Heart right ventricle (tissue), 16 donors: ENCODE results near the gene NEDD4. TPM values are rescaled to one million over a fixed set of nuclear protein-coding genes. Genes with fewer than 3 reads are reported as not detected.
"Not testable (repeated sequence)": the region's sequence is repeated elsewhere in the genome, so short reads cannot be mapped to it uniquely, and the experiment has no call there.

Experiments used
- ATAC-seq, 8 donors: fragments of 200-7000 bp; cut with Tn5 transposase; one replicate each; pipeline ENCODE4 v1.9.1; 2020; ENCODE audit warnings: mild to moderate bottlenecking in 8 of 8, moderate library complexity in 8 of 8, moderate number of reproducible peaks in 1 of 8
- DNase-seq, 2 donors: peaks; one replicate each; pipeline ENCODE4 v3.0.0-alpha.2; 2020
- H3K27ac ChIP-seq, 10 donors: fragments of 200-600 bp; sonication (generic) in 2 of 10; one replicate each; pipeline versions ENCODE4 v1.5.0 to v1.8.0; 2020 to 2022; ENCODE audit warnings: mild to moderate bottlenecking in 3 of 10
- H3K27me3 ChIP-seq, 7 donors: fragments of 200-600 bp; one replicate each; pipeline ENCODE4 v1.8.0; 2021 to 2022; ENCODE audit warnings: mild to moderate bottlenecking in 2 of 7
- H3K36me3 ChIP-seq, 9 donors: fragments of 200-600 bp; sonication (generic) in 1 of 9; one replicate each; pipeline versions ENCODE4 v1.5.0 to v1.8.0; 2020 to 2022; ENCODE audit warnings: mild to moderate bottlenecking in 2 of 9
- H3K4me1 ChIP-seq, 9 donors: fragments of 200-600 bp; sonication (generic) in 1 of 9; one replicate each; pipeline versions ENCODE4 v1.5.0 to v1.8.0; 2020 to 2022; ENCODE audit warnings: mild to moderate bottlenecking in 4 of 9
- H3K4me3 ChIP-seq, 10 donors: fragments of 200-600 bp; sonication (generic) in 2 of 10; one replicate each; pipeline versions ENCODE4 v1.5.0 to v1.8.0; 2020 to 2022; ENCODE audit warnings: mild to moderate bottlenecking in 7 of 10, moderate library complexity in 2 of 10
- H3K9me3 ChIP-seq, 11 donors: fragments of 200-600 bp in 10 of 11; sonication (generic) in 2 of 11; one replicate each; pipeline versions ENCODE4 v1.5.0 to v1.8.0; 2013 to 2022; ENCODE audit warnings: mild to moderate bottlenecking in 2 of 11, control low read depth in 1 of 11, moderate library complexity in 1 of 11
- WGBS, 2 donors: extraction: QIAGEN DNeasy Blood & Tissue Kit; methylation state at CpG; one replicate each; pipeline ENCODE4 v1.1.7; 2013; ENCODE audit warnings: inconsistent platforms in 1 of 2; 5-methylcytosine and 5-hydroxymethylcytosine counted together
- intact Hi-C, 10 donors: fragments of 100-400 bp; cut with DNase I; formaldehyde crosslinking; loops; one replicate each; pipeline versions ENCODE4 v1.11.1 to v1.14.2; 2022
- polyA plus RNA-seq, 2 donors: library from polyadenylated mRNA; stranded (reverse); fragments of 200-250 nt; gene quantifications; one replicate each; pipeline ENCODE4 v1.2.3, GENCODE V29; 2013
- total RNA-seq, 10 donors: library from RNA; stranded (reverse); fragmentation: NEBNext Ultra II Directional in 3 of 10; extraction: Animal tissue kit (Norgen Biotek cat#: 25700) in 3 of 10; gene quantifications; one replicate each; pipeline versions ENCODE4 v1.2.1 to v1.2.4, GENCODE V29; 2021 to 2023
- TF ChIP-seq, protein P1 (sequence below), 9 donors: fragments of 200-600 bp; sonication (generic) in 2 of 9; IDR thresholded peaks; one replicate each; pipeline versions ENCODE4 v1.5.0 to v1.8.0; 2021 to 2022; ENCODE audit warnings: antibody characterized with exemption in 9 of 9, mild to moderate bottlenecking in 5 of 9, moderate library complexity in 1 of 9
- donor health status: Arrhythmogenic right ventricular cardiomyopathy.
- donor health status: ischemic (EF 13 %, LVEDD 7.1; RV severe dilation, severe dysfunction).
- donor health status: healthy with polysubstance abuse.
- donor health status: DM: no; HTN: yes; CAD: no.
- donor health status: DM: no; HTN: no; CAD: no.
- donor health status: ischemic (EF 25% LVEDD 6.9; RV normal size, moderate dysfunction).
- donor health status: ischemic (EF 25% LVEDD 5.7; RV mildly dilated, moderate dysfunction).
- donor health status: healthy.
- donor health status: DM: yes; HTN: yes; CAD: no.
- donor health status: Ischemic cardiomyopathy.
- donor health status: ischemic (EF 35%, LVEDD 5.7; RV mildly dilated, moderate dysfunction).
- donor health status: nonischemic (EF 11% LVEDD 7.7; RV severe dilation, severe dysfunction).
- donor health status: DM: yes; HTN: yes; CAD: no.
- donor health status: PGD.
- donor health status: ischemic (EF 29% LVEDD 5.4; RV normal size, mild dysfunction).
- donor health status: nonischemic (EF 23%, LVEDD 6.1; RV moderate dilation, normal function).

The NEDD4 gene
- total and polyA plus RNA-seq, 12 donors, result 3.5 to 11.5 (median 8.7) TPM

GRCh38 chr15:55827204-55827603, 166.2 kb downstream of the NEDD4 start:
- Histone ChIP-seq H3K27me3 (no peaks in the 10 kb centered on the region), H3K36me3 (peaks cover 0 to 39% (median 8%) of the 10 kb centered on the region in 9 donors), H3K9me3 (no peaks in the 10 kb centered on the region), H3K27ac (no peak overlapping the region), H3K4me3 (no peak overlapping the region), H3K4me1 (peaks cover 0 to 17% (median 6%) of the 10 kb centered on the region in 9 donors)
- ATAC-seq, result peak in 2 of 8 donors; percentile 36 to 39
- 70 to 84% methylated on average over 2 of the region's 2 CpGs for WGBS, 2 donors
- intact Hi-C loops, result no loop called here
- DNase-seq, result no peak
- TF ChIP-seq, protein P1, sequence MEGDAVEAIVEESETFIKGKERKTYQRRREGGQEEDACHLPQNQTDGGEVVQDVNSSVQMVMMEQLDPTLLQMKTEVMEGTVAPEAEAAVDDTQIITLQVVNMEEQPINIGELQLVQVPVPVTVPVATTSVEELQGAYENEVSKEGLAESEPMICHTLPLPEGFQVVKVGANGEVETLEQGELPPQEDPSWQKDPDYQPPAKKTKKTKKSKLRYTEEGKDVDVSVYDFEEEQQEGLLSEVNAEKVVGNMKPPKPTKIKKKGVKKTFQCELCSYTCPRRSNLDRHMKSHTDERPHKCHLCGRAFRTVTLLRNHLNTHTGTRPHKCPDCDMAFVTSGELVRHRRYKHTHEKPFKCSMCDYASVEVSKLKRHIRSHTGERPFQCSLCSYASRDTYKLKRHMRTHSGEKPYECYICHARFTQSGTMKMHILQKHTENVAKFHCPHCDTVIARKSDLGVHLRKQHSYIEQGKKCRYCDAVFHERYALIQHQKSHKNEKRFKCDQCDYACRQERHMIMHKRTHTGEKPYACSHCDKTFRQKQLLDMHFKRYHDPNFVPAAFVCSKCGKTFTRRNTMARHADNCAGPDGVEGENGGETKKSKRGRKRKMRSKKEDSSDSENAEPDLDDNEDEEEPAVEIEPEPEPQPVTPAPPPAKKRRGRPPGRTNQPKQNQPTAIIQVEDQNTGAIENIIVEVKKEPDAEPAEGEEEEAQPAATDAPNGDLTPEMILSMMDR (IDR thresholded peaks at IDR 0.05), result no peak

DNA sequence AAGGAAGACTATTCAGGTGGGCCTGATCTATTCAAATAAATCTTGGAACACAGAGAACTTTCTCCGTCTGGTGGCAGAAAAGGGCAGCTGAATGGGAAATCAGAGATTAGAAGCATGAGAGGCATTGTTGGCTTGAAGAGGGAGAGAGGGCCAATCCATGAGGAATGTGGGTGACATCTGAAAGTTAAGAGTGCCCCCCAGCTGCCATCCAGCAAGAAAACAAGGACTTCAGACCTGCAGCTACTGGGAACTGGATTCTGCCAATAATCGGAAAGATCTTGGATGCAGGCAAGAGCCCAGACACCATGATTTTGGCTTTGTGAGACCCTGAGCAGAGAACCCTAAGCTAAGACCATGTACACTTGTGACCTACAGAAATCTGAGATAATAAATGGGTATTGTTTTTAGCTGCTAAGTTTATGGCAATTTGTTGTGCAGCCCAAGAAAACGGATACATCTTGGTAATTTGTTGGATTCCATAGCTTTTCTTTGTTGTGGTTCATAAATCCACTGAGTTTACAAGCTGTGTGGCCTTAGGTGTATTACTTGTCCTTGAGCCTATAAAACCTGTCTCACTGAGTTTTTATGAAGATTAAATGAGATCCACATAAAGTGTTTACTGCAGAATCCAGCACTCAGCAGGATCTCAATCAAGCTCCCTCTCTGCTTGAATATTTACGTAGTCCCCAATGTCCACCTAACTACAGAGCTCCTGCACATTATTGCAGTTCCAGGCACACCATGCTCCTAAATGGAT, 168.4 kb downstream of the NEDD4 start:
- TF ChIP-seq, protein P1 (IDR thresholded peaks at IDR 0.05), result no peak
- Histone ChIP-seq H3K36me3 (peaks cover 0 to 17% (median 1%) of the 10 kb centered on the region in 9 donors), H3K4me1 (peaks cover 0 to 17% (median 6%) of the 10 kb centered on the region in 9 donors), H3K9me3 (no peaks in the 10 kb centered on the region), H3K27ac (no peak overlapping the region), H3K27me3 (no peaks in the 10 kb centered on the region), H3K4me3 (no peak overlapping the region)
- DNase-seq, result no peak
- 93 to 94% methylated on average over 4 of the region's 4 CpGs for WGBS, 2 donors
- no peak for ATAC-seq
- intact Hi-C loops, result no loop called here

DNA sequence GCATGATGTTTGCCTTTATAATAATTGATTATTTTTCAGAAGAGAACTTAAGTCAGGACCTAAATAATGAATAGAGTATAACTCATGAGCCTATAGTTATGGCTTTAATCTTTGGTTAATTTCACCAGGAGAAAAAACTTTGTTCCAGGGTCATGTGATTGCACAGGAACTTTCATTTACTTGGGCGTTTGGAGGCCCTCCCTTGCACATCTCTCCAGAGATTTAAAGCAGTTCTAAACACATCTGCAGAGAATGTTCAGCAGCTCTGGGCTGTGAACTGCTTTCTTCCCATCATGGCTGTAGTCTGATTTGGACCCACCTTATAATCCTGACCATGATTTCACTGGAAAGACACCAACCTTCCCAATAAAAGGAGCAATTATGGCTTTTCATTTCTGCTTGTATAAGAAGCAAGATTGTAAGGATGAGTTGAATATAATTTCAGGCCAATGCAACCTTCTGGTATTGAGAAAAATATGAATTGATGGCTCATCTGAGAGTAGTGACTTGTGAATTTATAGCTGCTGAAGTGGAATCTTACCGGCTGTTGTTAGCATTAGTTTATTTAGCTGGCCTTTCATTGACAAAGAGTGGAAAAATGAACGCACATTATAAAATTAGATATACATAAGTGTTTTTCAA, 169.6 kb downstream of the NEDD4 start:
- Histone ChIP-seq H3K4me3 (peak overlapping the region in 1 of 10 donors; percentile 3), H3K27ac (peak overlapping the region in 5 of 10 donors; percentile 12 to 61 (median 32)), H3K27me3 (no peaks in the 10 kb centered on the region), H3K9me3 (no peaks in the 10 kb centered on the region), H3K4me1 (peaks cover 0 to 17% (median 6%) of the 10 kb centered on the region in 9 donors), H3K36me3 (peaks cover 0 to 8% (median 0%) of the 10 kb centered on the region in 9 donors)
- TF ChIP-seq, protein P1 (IDR thresholded peaks at IDR 0.05), result no peak
- DNase-seq (peak in 1 of 2 donors; percentile 14), ATAC-seq (peak in 6 of 8 donors; percentile 58 to 86 (median 74))
- WGBS, 2 donors, result 48 to 52% methylated on average over 3 of the region's 3 CpGs
- intact Hi-C loops, result no loop called here

- peaks cover 0 to 17% (median 6%) of the 10 kb centered on the region in 9 donors for H3K4me1 ChIP-seq
- TF ChIP-seq, protein P1 (IDR thresholded peaks at IDR 0.05), result no peak
- intact Hi-C loops, result no loop called here
- no peaks in the 10 kb centered on the region for H3K27me3 ChIP-seq
- peak overlapping the region in 1 of 10 donors; percentile 3 for H3K4me3 ChIP-seq
- DNase-seq (peak in 1 of 2 donors; percentile 19), ATAC-seq (peak in 6 of 8 donors; percentile 25 to 57 (median 36))
- WGBS, 2 donors, result 6 to 14% methylated on average over 3 of the region's 3 CpGs
- H3K9me3 ChIP-seq, result no peaks in the 10 kb centered on the region
- H3K27ac ChIP-seq, result peak overlapping the region in 5 of 10 donors; percentile 12 to 61 (median 32)
- H3K36me3 ChIP-seq, result peaks cover 0 to 4% (median 0%) of the 10 kb centered on the region in 9 donors
These were observed 170.2 kb downstream of the NEDD4 start for GRCh38 chr15:55823191-55823670.

DNA sequence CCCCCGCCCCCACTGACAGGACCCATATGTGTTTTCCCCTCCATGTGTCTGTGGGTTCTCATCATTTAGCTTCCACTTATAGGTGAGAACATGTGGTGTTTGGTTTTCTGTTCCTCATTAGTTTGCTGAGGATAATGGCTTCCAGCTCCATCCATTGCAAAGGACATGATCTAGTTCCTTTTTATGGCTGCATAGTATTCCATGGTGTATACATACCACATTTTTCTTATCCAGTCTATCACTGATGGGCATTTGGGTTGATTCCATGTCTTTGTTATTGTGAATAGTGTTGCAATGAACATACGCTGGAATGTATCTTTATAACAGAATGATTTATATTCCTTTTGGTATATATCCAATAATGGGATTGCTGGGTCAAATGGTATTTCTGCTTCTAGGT, 171.7 kb downstream of the NEDD4 start:
- H3K36me3 ChIP-seq, H3K27ac ChIP-seq, H3K9me3 ChIP-seq, H3K4me3 ChIP-seq, H3K27me3 ChIP-seq, ATAC-seq, DNase-seq, intact Hi-C loops: not testable (repeated sequence)
- 98 to 99% methylated on average over 2 of the region's 2 CpGs for WGBS, 2 donors
- peaks cover 0 to 17% (median 6%) of the 10 kb centered on the region in 9 donors for H3K4me1 ChIP-seq
